HepG2 (cell line): ENCODE data around the gene CRIP1. TPM values are rescaled to one million over a fixed set of nuclear protein-coding genes. Genes with fewer than 3 reads are reported as not detected.

Experiments
- BCL3 ChIP-seq: sonication (generic); formaldehyde crosslinking; IDR thresholded peaks from 2 replicates; pipeline ENCODE4 v1.5.1; 2020; ENCODE audit warnings: mild to moderate bottlenecking, missing genetic modification reagents, moderate library complexity
- ESRRA ChIP-seq: sonication (generic); formaldehyde crosslinking; IDR thresholded peaks from 2 replicates; pipeline ENCODE4 v1.5.1; 2020; ENCODE audit warnings: mild to moderate bottlenecking, low read depth, missing genetic modification reagents
- IRF1 ChIP-seq: sonication (generic); formaldehyde crosslinking; IDR thresholded peaks from 2 replicates; pipeline ENCODE4 v1.4.0; 2020; ENCODE audit warnings: low read depth, mild to moderate bottlenecking, missing genetic modification reagents
- POLR2G ChIP-seq: fragments of 200-400 bp; formaldehyde crosslinking; IDR thresholded peaks from 2 replicates; pipeline ENCODE4 v1.6.1; 2018; ENCODE audit warnings: mild to moderate bottlenecking, low read depth, low read length, moderate library complexity
- SALL2 ChIP-seq: sonication (generic); formaldehyde crosslinking; IDR thresholded peaks from 2 replicates; pipeline ENCODE4 v1.8.1; 2023; ENCODE audit warnings: mild to moderate bottlenecking, missing genetic modification reagents, inconsistent platforms
- SP1 ChIP-seq, 2 experiments: fragments of 450-650 bp in 1 of 2; sonication (generic) in 1 of 2; formaldehyde crosslinking in 1 of 2; IDR thresholded peaks; 2 replicates each; pipeline versions ENCODE4 v1.4.0 to v1.6.1; 2016 to 2020; ENCODE audit warnings: missing genetic modification reagents in 1 of 2
- TARDBP ChIP-seq: sonication (generic); formaldehyde crosslinking; IDR thresholded peaks from 2 replicates; pipeline ENCODE4 v1.8.0; 2022; ENCODE audit warnings: mild to moderate bottlenecking, missing genetic modification reagents
- UBTF ChIP-seq: sonication (generic); formaldehyde crosslinking; IDR thresholded peaks from 2 replicates; pipeline ENCODE4 v1.4.0; 2020; ENCODE audit warnings: mild to moderate bottlenecking, missing genetic modification reagents
- ZFX ChIP-seq: sonication (generic); formaldehyde crosslinking; IDR thresholded peaks from 2 replicates; pipeline ENCODE4 v1.4.0; 2020; ENCODE audit warnings: mild to moderate bottlenecking, low read depth, missing genetic modification reagents, moderate library complexity
- ZFY ChIP-seq: sonication (generic); formaldehyde crosslinking; IDR thresholded peaks from 2 replicates; pipeline ENCODE4 v1.4.0; 2020; ENCODE audit warnings: missing genetic modification reagents
- ZNF101 ChIP-seq: sonication (generic); formaldehyde crosslinking; IDR thresholded peaks from 2 replicates; pipeline ENCODE4 v1.4.0; 2020; ENCODE audit warnings: mild to moderate bottlenecking, low read depth, missing genetic modification reagents, borderline replicate concordance
- ZNF160 ChIP-seq: sonication (generic); formaldehyde crosslinking; IDR thresholded peaks from 2 replicates; pipeline ENCODE4 v1.8.0; 2022; ENCODE audit warnings: mild to moderate bottlenecking, inconsistent platforms, missing genetic modification reagents
- ZNF883 ChIP-seq: sonication (generic); formaldehyde crosslinking; IDR thresholded peaks from 2 replicates; pipeline ENCODE4 v1.5.1; 2020; ENCODE audit warnings: mild to moderate bottlenecking, missing genetic modification reagents; ENCODE audit errors: not compliant biosample characterization
- polyA plus RNA-seq, 8 experiments: library from polyadenylated mRNA; depleted of rRNA in 3 of 8; stranded (reverse) in 7 of 8; unstranded in 1 of 8; fragments of >200 nt; fragmentation: Illumina TruSeq in 4 of 8; extraction: Trizol in 4 of 8; gene quantifications; 2 replicates each; pipeline versions ENCODE4 v1.2.1 to v1.2.3, GENCODE V29; 2011 to 2016; ENCODE audit warnings: low read depth in 4 of 8, missing spikeins in 1 of 8, mixed read lengths in 1 of 8; ENCODE audit not compliant: insufficient read depth in 1 of 8
- total RNA-seq, 5 experiments: library from RNA; depleted of rRNA; stranded (reverse); fragments of >200 nt; fragmentation: Illumina TruSeq; extraction: Trizol; gene quantifications; 2 replicates each; pipeline ENCODE4 v1.2.3, GENCODE V29; 2016; ENCODE audit warnings: low read depth in 1 of 5
- TF ChIP-seq, protein P1 (sequence below): sonication (generic); formaldehyde crosslinking; IDR thresholded peaks from 2 replicates; pipeline ENCODE4 v1.4.0; 2020; ENCODE audit warnings: missing genetic modification reagents, borderline replicate concordance
- TF ChIP-seq, protein P2 (sequence below): sonication (generic); formaldehyde crosslinking; IDR thresholded peaks from 2 replicates; pipeline ENCODE4 v1.9.0; 2021; ENCODE audit warnings: missing genetic modification reagents, mild to moderate bottlenecking, borderline replicate concordance
- TF ChIP-seq, protein P3 (sequence below): sonication (generic); IDR thresholded peaks from 2 replicates; pipeline ENCODE4 v1.6.1; 2016; ENCODE audit warnings: low read depth, borderline replicate concordance

The CRIP1 gene
- total and polyA plus RNA-seq, 2 of the 13 experiments (the other 11 are each of a cell fraction or from before 2014, with no cell fraction given), result 53.9 to 59.5 TPM

DNA sequence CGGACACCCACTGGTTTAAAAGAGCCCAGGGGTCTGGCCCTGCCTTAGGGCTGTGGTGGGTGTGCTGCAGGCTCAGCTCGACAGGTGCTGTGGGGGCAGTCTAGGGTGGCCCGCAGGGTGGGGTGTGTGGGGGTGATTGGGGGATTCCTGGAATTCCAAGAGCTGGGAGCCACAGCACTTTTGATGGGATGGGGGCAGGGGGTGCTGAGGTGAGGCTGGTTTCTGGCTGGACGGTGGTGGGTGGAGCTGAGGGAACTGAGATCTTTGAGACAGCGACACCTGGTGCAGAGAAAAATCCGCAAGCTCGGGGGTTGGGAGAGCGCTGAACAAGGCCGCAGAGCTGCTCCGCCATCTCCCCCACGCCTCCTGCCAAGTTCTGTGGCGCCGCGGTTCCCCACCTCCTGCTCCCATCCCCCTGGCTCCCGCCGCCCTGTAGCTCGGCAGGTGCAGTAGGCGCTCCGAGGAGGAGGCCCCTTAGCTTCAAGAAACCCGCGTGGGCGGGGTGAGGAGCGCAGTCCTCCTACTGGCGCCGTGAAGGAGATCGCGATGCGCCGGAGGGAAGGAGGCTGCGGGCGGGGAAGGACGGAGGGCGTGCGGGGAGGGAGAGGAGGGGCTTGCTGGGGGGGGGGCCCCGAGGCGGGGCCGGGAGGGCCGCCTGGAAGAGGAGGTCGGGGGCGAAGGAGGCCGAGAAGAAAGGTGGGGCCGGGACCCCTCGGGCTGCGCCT lies 3.0 kb downstream of the CRIP1 start (continued):
- TF ChIP-seq, protein P1, sequence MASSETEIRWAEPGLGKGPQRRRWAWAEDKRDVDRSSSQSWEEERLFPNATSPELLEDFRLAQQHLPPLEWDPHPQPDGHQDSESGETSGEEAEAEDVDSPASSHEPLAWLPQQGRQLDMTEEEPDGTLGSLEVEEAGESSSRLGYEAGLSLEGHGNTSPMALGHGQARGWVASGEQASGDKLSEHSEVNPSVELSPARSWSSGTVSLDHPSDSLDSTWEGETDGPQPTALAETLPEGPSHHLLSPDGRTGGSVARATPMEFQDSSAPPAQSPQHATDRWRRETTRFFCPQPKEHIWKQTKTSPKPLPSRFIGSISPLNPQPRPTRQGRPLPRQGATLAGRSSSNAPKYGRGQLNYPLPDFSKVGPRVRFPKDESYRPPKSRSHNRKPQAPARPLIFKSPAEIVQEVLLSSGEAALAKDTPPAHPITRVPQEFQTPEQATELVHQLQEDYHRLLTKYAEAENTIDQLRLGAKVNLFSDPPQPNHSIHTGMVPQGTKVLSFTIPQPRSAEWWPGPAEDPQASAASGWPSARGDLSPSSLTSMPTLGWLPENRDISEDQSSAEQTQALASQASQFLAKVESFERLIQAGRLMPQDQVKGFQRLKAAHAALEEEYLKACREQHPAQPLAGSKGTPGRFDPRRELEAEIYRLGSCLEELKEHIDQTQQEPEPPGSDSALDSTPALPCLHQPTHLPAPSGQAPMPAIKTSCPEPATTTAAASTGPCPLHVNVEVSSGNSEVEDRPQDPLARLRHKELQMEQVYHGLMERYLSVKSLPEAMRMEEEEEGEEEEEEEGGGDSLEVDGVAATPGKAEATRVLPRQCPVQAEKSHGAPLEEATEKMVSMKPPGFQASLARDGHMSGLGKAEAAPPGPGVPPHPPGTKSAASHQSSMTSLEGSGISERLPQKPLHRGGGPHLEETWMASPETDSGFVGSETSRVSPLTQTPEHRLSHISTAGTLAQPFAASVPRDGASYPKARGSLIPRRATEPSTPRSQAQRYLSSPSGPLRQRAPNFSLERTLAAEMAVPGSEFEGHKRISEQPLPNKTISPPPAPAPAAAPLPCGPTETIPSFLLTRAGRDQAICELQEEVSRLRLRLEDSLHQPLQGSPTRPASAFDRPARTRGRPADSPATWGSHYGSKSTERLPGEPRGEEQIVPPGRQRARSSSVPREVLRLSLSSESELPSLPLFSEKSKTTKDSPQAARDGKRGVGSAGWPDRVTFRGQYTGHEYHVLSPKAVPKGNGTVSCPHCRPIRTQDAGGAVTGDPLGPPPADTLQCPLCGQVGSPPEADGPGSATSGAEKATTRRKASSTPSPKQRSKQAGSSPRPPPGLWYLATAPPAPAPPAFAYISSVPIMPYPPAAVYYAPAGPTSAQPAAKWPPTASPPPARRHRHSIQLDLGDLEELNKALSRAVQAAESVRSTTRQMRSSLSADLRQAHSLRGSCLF (CRISPR knock-in tag), result no peak
- TF ChIP-seq SP1 (IDR thresholded peaks at IDR 0.05) (no peak), SP1 (CRISPR knock-in tag; IDR thresholded peaks at IDR 0.05) (peak; percentile 11; the same call in 1 of the 2 replicates), POLR2G (peak; percentile 54; the same call in 1 of the 2 replicates), ZFX (CRISPR knock-in tag) (peak; percentile 85), ESRRA (no peak), IRF1 (no peak), ZNF883 (CRISPR knock-in tag) (no peak), SALL2 (CRISPR knock-in tag) (no peak), ZNF160 (CRISPR knock-in tag) (no peak), UBTF (CRISPR knock-in tag) (no peak), ZNF101 (CRISPR knock-in tag) (no peak), ZFY (CRISPR knock-in tag) (peak; percentile 59), BCL3 (CRISPR knock-in tag) (no peak), TARDBP (CRISPR knock-in tag) (no peak)
- TF ChIP-seq, protein P2, sequence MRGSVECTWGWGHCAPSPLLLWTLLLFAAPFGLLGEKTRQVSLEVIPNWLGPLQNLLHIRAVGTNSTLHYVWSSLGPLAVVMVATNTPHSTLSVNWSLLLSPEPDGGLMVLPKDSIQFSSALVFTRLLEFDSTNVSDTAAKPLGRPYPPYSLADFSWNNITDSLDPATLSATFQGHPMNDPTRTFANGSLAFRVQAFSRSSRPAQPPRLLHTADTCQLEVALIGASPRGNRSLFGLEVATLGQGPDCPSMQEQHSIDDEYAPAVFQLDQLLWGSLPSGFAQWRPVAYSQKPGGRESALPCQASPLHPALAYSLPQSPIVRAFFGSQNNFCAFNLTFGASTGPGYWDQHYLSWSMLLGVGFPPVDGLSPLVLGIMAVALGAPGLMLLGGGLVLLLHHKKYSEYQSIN (CRISPR knock-in tag), result no peak
- TF ChIP-seq, protein P3, sequence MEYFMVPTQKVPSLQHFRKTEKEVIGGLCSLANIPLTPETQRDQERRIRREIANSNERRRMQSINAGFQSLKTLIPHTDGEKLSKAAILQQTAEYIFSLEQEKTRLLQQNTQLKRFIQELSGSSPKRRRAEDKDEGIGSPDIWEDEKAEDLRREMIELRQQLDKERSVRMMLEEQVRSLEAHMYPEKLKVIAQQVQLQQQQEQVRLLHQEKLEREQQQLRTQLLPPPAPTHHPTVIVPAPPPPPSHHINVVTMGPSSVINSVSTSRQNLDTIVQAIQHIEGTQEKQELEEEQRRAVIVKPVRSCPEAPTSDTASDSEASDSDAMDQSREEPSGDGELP, result peak; percentile 24; the same call in 1 of the 2 replicates
